A549 treated with Hydrocortisone at 1 μM for 4 hours (cell line): Measurements from ENCODE around the gene CARD16. TPM values are rescaled to one million over a fixed set of nuclear protein-coding genes. Genes with fewer than 3 reads are reported as not detected.

Experiments used
- total RNA-seq: library from RNA; stranded (reverse); fragments of 200-300 nt; extraction: Qiagen RNA extraction; gene quantifications from 5 replicates; pipeline ENCODE4 v1.2.3, GENCODE V29; 2022

CARD16 gene
- 0.15 to 0.25 TPM in 2 of 5 replicates, not detected in the others for total RNA-seq

DNA sequence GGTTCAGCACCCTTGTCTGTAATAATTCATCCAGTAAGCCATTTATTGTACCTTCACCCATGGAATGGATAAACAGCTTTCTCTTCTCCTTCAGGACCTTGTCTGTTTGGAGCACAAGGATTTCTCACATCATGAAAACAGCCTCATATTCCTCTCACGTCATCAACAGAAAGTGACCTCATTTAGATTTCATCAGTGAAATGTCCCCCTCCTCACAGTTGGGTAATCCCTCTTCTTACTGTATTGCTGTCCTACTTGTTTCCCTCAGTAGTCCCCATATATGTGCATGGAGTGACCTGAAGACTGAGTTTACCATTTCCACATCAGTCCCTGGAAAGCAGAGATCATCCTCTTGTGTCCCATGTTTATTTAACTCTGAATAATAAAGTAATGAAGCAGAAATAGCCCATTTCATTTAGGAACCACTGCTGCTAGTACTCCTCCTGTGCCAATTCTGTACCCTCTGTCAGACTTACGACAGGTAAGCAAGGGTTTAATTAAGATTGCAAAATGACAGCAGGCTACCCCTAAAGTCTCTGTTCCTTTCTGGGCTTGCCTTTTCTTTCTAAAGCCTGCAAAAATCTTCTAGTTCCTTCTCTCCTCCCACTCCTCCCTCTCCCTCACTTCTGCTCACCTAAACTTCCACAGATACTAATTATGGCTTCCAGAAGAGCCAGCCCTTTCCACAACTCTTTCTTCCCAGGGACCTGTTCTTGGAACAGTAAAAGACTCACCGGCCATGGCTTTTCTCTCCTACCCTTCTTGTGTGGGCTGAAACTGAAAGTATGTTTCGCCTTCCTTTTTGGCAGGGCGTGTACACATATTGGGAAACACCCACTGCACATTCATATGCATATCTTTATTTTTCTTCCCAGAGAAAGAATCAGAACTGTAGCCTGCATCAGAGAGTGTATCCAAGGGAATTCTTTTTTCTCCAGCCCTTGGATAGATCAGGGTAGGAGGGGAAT lies at the start of gene CARD16:
TSS of gene CARD16 (minus strand) at position 779 of the 968 bp plus-strand sequence. CDS start at position 741, 38 bp downstream.

DNA sequence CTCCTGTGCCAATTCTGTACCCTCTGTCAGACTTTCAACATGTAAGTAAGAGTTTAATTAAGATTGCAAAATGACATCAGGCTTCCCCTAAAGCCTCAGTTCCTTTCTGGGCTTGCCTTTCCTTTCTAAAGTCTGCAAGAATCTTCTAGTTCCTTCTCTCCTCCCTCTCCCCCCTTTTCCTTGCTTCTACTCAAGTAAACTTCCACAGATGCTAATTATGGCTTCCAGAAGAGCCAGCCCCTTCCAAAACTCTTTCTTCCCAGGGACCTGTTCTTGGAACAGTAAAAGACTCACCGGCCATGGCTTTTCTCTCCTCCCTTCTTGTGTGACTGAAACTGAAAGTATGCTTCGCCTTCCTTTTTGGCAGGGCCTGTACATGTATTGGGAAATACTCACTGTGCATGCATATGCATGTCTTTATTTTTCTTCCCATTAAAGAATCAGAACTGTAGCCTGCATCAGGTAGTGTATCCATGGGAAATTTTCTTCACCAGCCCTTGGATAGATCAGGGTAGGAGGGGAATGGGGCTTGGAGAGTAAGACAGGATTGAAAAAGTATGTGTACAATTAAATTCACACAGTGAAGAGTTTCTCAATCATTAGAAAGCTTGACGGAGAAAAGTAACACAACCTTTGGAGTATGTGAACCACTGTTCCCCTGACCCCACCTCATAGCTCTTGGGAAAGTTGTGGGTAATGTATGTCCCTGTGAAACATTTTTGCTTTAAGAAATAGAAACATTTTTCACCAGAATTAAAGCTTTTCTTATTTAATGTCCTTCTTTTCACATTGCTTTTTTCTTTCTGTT lies 10.1 kb downstream of the CARD16 start, which contains the start of gene CASP1:
TSS of gene CASP1 (minus strand) at position 332 of the 808 bp plus-strand sequence. CDS start at position 301, 31 bp downstream.

GRCh38 chr11:105023003-105023402 lies 22.1 kb downstream of the CARD16 start, which contains the start of gene CASP5:
CASP5 (minus strand) TSS chr11:105023168; CDS start chr11:105023136, 32 bp downstream.

Other genes starting within 250 kb of the CARD16 start
- not detected in 5 replicates for gene CASP12, start 146.9 kb downstream of the CARD16 start, total RNA-seq
- 3.8 to 5.7 TPM (median 5.0 TPM) in 5 replicates for gene CASP4, start 76.8 kb downstream of the CARD16 start, total RNA-seq
- gene CASP5, start 22.2 kb downstream of the CARD16 start, total RNA-seq, result not detected in 5 replicates
- gene CASP1, start 10.2 kb downstream of the CARD16 start, total RNA-seq, result 0.22 to 0.47 TPM (median 0.37 TPM) in 4 of 5 replicates, not detected in the other
- not detected in 5 replicates for gene CARD18, start 94.4 kb upstream of the CARD16 start, total RNA-seq